NCI-H2196 treated with DMSO at 0.1 percent for 48 hours (cell line): ENCODE data around the gene FAM193A.
"Not testable (repeated sequence)": the region's sequence is repeated elsewhere in the genome, so short reads cannot be mapped to it uniquely, and the experiment has no call there.

Experiments used
- DNase-seq: peaks from one replicate; lab custom pipeline; 2025; ENCODE audit not compliant: unreplicated experiment; lab: John Stamatoyannopoulos, UW

The FAM193A gene

GRCh38 chr4:2716236-2716635 is 179.8 kb downstream of the FAM193A start:
- DNase-seq, result no peak

GRCh38 chr4:2721586-2721985 is 185.1 kb downstream of the FAM193A start:
- DNase-seq, result no peak

GRCh38 chr4:2722033-2722432 is 185.6 kb downstream of the FAM193A start:
- DNase-seq, result no peak

GRCh38 chr4:2723751-2724150 is 187.3 kb downstream of the FAM193A start:
- no peak for DNase-seq

GRCh38 chr4:2725380-2725779 is 188.9 kb downstream of the FAM193A start:
- DNase-seq, result no peak

- DNase-seq, result not testable (repeated sequence)
Observed at GRCh38 chr4:2726881-2727280, 190.4 kb downstream of the FAM193A start.

GRCh38 chr4:2728221-2728620 is 191.8 kb downstream of the FAM193A start:
- no peak for DNase-seq

GRCh38 chr4:2728806-2729532 is 192.5 kb downstream of the FAM193A start:
- DNase-seq, result no peak

- DNase-seq, result no peak
Observed at GRCh38 chr4:2729533-2729875, 193.1 kb downstream of the FAM193A start.

GRCh38 chr4:2731907-2732317 is 195.5 kb downstream of the FAM193A start:
- no peak for DNase-seq

- DNase-seq, result no peak
Observed at GRCh38 chr4:2732526-2732925, 196.1 kb downstream of the FAM193A start.

- DNase-seq, result no peak
Observed at GRCh38 chr4:2733001-2733843, 196.8 kb downstream of the FAM193A start.

GRCh38 chr4:2733844-2734574 is 197.6 kb downstream of the FAM193A start:
- no peak for DNase-seq

- DNase-seq, result no peak
Observed at GRCh38 chr4:2734612-2735011, 198.2 kb downstream of the FAM193A start.

- DNase-seq, result no peak
Observed at GRCh38 chr4:2735869-2736268, 199.4 kb downstream of the FAM193A start.

GRCh38 chr4:2738296-2738695 is 201.8 kb downstream of the FAM193A start:
- DNase-seq, result not testable (repeated sequence)

- no peak for DNase-seq
Observed at GRCh38 chr4:2741626-2742025, 205.2 kb downstream of the FAM193A start.

GRCh38 chr4:2742081-2742822 is 205.8 kb downstream of the FAM193A start:
- no peak for DNase-seq

- DNase-seq, result no peak
Observed at GRCh38 chr4:2742823-2743517, 206.5 kb downstream of the FAM193A start.
